Body of pancreas (tissue), 4 donors: ENCODE measurements around the gene EMC1. TPM values are rescaled to one million over a fixed set of nuclear protein-coding genes. Genes with fewer than 3 reads are reported as not detected.

Source experiments
- ATAC-seq: fragments of 150-250 bp; one replicate; pipeline ENCODE4 v1.9.1; 2016
- DNase-seq, 4 donors: peaks; one replicate each; pipeline ENCODE4 v3.0.0-alpha.2; 2019
- H3K27ac ChIP-seq, 4 donors: fragments of 200-600 bp; sonication (generic); 1 replicate in 3 of 4; 2 replicates in 1 of 4; pipeline versions ENCODE4 v1.5.1 to v1.6.1; 2016 to 2019; ENCODE audit warnings: mild to moderate bottlenecking in 1 of 4, mixed read lengths in 1 of 4, moderate library complexity in 1 of 4
- H3K27me3 ChIP-seq, 2 donors: fragments of 200-600 bp; sonication (generic); one replicate each; pipeline ENCODE4 v1.6.0; 2016; ENCODE audit warnings: mild to moderate bottlenecking in 1 of 2
- H3K36me3 ChIP-seq, 2 donors: fragments of 200-600 bp; sonication (generic); replicated peaks in 1 of 2; 2 replicates each; pipeline ENCODE4 v1.5.1; 2016; ENCODE audit warnings: low read depth in 2 of 2; ENCODE audit not compliant: insufficient read depth in 1 of 2
- H3K4me1 ChIP-seq: fragments of 200-600 bp; sonication (generic); one replicate; pipeline ENCODE4 v1.6.0; 2016
- H3K4me3 ChIP-seq, 2 donors: fragments of 200-600 bp; sonication (generic); 1 replicate in 1 of 2; 2 replicates in 1 of 2; pipeline ENCODE4 v1.5.1; 2016 to 2019
- H3K9me3 ChIP-seq, 3 donors: fragments of 200-600 bp; sonication (generic); 1 replicate in 2 of 3; 2 replicates in 1 of 3; pipeline ENCODE4 v1.5.1; 2016
- CTCF ChIP-seq, 7 experiments: fragments of 450-650 bp in 4 of 7; fragments of 200-600 bp in 3 of 7; sonication (generic) in 3 of 7; IDR thresholded peaks; one replicate each; pipeline ENCODE4 v1.5.1; 2016 to 2019; ENCODE audit warnings: antibody characterized with exemption in 7 of 7
- POLR2A ChIP-seq, 3 donors: fragments of 450-650 bp; IDR thresholded peaks; one replicate each; pipeline ENCODE4 v1.6.1; 2016; ENCODE audit warnings: antibody characterized with exemption in 3 of 3, mild to moderate bottlenecking in 2 of 3
- WGBS, 2 donors: methylation state at CpG; one replicate each; pipeline ENCODE4 v1.1.5; 2017; 5-methylcytosine and 5-hydroxymethylcytosine counted together
- intact Hi-C: fragments of 100-400 bp; cut with DNase I; formaldehyde crosslinking; loops from one replicate; pipeline ENCODE4 v1.15.1; 2023
- total RNA-seq, 2 donors: library from RNA; depleted of rRNA; stranded (reverse); fragments of >200 nt; gene quantifications; one replicate each; pipeline ENCODE4 v1.1.0, GENCODE V29; 2016

EMC1 gene
- total RNA-seq, 2 donors from 2014 or later: 15.3 to 23.7 TPM

- WGBS, 2 donors: 45 to 79% methylated on average over 4 of the region's 4 CpGs
- Histone ChIP-seq H3K27me3 (no peaks in the 10 kb centered on the region), H3K36me3 (peaks cover 3 to 24% of the 10 kb centered on the region in 2 donors)
Measured at GRCh38 chr1:19255288-19255687, 4.0 kb upstream of the EMC1 start.

DNA sequence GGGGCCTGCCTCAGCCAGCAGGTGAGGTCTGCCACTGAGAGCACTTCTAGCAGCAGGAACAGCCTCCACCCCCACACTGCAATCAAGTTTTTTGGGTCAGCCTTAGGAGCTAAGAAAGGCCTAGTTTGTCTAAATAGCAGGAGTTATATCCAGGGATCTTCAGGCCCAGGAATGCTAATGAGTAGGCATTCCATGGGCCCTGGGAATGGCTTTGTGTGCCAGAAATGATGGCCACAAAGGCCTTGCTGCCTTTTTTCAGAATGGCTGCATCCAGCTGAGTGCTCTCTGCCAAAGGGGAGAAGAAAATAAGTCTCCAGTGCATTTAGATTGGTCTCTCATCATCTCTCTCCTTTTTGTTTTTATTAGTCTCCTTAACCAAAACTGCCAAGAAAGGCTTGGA lies 3.1 kb upstream of the EMC1 start:
- H3K27me3 ChIP-seq: no peaks in the 10 kb centered on the region
- peaks cover 26% of the 10 kb centered on the region for H3K4me1 ChIP-seq
- intact Hi-C loops: loop anchor here (10.0 kb wide), 1 partner anchor 50 kb away; no protein-coding TSS in a partner anchor
- ATAC-seq (no peak), DNase-seq (no peak)
- H3K9me3 ChIP-seq: no peaks in the 10 kb centered on the region
- no peak overlapping the region for H3K27ac ChIP-seq
- H3K4me3 ChIP-seq: no peak overlapping the region
- TF ChIP-seq CTCF (IDR thresholded peaks at IDR 0.05): no peak
- TF ChIP-seq POLR2A (IDR thresholded peaks at IDR 0.05): no peak
- peaks cover 3 to 17% of the 10 kb centered on the region in 2 donors for H3K36me3 ChIP-seq

More at GRCh38 chr1:19255288-19255687, 4.0 kb upstream of the EMC1 start:
- DNase-seq (peak in 1 of 4 donors; percentile 60), ATAC-seq (no peak)
- TF ChIP-seq POLR2A (IDR thresholded peaks at IDR 0.05) (no peak), CTCF (IDR thresholded peaks at IDR 0.05) (no peak)
- Histone ChIP-seq H3K27ac (peak overlapping the region in 1 of 4 donors; percentile 31), H3K4me3 (no peak overlapping the region), H3K4me1 (peaks cover 24% of the 10 kb centered on the region), H3K9me3 (no peaks in the 10 kb centered on the region)
- intact Hi-C loops: loop anchor here (10.0 kb wide), 1 partner anchor 50 kb away; no protein-coding TSS in a partner anchor

DNA sequence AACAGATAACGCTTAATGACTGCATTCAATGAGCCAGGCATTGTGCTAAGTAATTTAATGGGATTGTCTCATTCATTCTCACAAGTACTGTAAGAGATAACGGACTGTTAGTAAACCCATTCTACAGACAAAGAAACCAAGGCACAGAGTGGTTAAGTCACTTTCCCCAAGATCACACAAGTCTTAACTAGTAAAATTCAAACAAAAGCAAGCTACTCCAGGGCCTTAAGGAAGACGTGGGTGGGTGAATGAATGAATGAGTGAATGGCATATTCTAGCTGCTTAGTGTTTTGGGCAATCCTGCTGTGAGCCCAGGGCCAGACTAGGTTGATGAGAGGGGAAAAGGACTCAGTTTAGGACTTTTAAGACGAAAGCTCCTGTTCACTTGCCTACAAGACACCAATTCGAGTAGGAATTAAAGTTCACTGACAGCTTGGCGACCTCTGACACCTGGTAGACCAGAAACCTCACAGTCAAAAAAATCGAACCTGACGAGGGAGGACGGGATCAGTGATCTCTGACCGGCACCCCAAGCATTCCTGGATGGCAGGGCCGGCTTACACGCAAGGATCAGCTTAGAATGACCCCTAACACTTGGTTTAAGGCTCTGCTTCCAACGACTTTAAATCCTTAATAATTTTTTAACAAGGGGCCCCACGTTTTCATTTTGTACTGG lies 557 bp downstream of the EMC1 start:
- TF ChIP-seq POLR2A (IDR thresholded peaks at IDR 0.05): no peak
- no peak for TF ChIP-seq CTCF (IDR thresholded peaks at IDR 0.05)
- H3K27ac ChIP-seq: peak overlapping the region; percentile 91 to 98 (median 94)
- peak overlapping the region; percentile 87 to 95 for H3K4me3 ChIP-seq
- DNase-seq: no peak
- H3K27me3 ChIP-seq: no peaks in the 10 kb centered on the region
- WGBS, 2 donors: 6 to 9% methylated on average over 13 to 14 of the region's 14 CpGs
- ATAC-seq: no peak
- no peaks in the 10 kb centered on the region for H3K9me3 ChIP-seq
- H3K36me3 ChIP-seq: no peaks in the 10 kb centered on the region
- H3K4me1 ChIP-seq: peaks cover 26% of the 10 kb centered on the region
- intact Hi-C loops: loop anchor here (10.0 kb wide), 1 partner anchor 54 kb away; no protein-coding TSS in a partner anchor

DNA sequence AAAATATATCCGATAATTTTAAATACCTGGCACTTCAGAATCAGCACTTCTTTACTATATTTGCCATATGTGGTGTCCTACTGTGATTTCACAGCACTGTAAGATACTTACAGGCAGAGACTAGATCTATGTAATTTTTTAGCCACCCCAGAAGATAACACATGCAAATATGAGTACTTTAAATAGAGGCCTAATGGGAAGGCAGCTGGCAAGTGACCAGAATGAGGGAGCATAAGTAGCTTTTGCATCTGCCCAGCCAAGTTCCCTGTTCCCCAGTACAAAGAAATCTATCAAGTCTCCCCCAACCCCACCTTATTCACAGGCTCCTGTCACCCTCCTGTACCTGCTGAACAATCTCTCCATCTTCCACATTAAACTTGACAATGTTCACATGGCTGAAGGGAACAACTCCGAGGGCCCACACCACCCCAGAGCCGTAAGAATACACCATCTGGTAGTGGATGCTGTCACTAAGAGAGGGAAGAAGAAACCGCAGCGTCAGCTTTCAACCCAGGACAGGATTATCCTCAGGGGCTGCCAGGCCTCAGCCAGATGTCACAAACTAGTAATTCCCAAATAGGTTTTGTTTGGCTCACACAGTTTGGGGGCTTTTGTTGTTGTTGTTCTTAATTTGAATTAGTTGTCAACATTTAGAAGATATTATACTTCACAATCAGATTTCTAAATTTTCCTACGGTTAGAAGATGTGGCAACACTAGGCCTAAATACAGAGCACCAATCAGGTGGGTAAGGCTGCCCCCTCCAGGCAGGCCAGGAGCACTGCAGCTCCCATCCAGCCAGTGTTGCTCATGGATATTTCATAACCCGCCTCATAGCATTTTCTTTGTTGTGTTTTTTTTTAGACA lies 10.4 kb downstream of the EMC1 start:
- Histone ChIP-seq H3K27me3 (no peaks in the 10 kb centered on the region), H3K4me1 (no peaks in the 10 kb centered on the region), H3K36me3 (peaks cover 6 to 41% of the 10 kb centered on the region in 2 donors), H3K27ac (no peak overlapping the region), H3K4me3 (no peak overlapping the region), H3K9me3 (no peaks in the 10 kb centered on the region)
- peak; percentile 65 to 72 (median 68) for DNase-seq
- no peak for TF ChIP-seq POLR2A (IDR thresholded peaks at IDR 0.05)
- TF ChIP-seq CTCF (IDR thresholded peaks at IDR 0.05): peak; percentile 84 to 96 (median 93)
- WGBS, 2 donors: 52 to 55% methylated on average over 4 to 7 of the region's 7 CpGs
- intact Hi-C loops: no loop called here
- peak; percentile 95 for ATAC-seq
